HG03432 (cell line): ENCODE data around the gene PAN2.
"Not testable (repeated sequence)": the region's sequence is repeated elsewhere in the genome, so short reads cannot be mapped to it uniquely, and the experiment has no call there.

ENCODE experiments used
- ATAC-seq: cut with Tn5 transposase; IDR thresholded peaks from one replicate; pipeline ENCODE4 v1.9.1; 2021; ENCODE audit warnings: mild to moderate bottlenecking, moderate library complexity; ENCODE audit not compliant: unreplicated experiment

The PAN2 gene

DNA sequence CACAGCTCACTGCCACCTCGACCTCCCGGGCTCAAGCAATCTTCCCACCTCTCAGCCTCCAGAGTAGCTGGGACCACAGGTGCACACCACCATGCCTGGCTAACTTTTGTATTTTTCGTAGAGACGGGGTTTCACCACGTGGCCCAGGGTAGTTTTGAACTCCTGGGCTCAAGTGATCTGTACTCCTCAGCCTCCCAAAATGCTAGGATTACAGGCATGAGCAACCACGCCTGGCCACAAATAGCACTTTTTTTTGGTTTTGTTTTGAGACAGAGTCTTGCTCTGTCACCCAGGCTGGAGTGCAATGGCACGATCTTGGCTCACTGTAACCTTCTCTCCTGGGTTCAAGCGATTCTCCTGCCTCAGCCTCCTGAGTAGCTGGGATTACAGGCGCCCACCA, 13.5 kb upstream of the PAN2 start:
- not testable (repeated sequence) for ATAC-seq

GRCh38 chr12:56346675-56347074, 12.9 kb upstream of the PAN2 start:
- ATAC-seq = no peak

- not testable (repeated sequence) for ATAC-seq
Observed at GRCh38 chr12:56342290-56342689, 8.5 kb upstream of the PAN2 start.

DNA sequence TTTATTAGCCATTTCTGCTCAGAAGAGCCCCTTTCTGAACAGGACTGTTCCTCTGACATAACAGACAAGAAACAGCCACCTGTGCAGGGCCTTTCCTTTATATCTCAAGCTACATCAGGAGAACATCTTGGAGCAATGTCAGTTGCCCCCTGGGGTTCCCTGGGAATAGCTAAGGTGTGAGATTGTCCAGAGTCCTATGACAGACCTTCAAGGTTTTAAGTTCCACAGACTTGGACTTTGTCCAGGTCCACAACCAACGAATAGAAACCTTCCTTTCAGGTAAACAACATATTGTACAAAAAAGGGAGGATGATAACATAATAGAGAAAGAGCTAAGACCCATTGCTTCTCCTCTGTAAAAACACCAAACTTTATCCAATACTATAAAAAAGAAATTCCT, 7.8 kb upstream of the PAN2 start:
- ATAC-seq = no peak

GRCh38 chr12:56339158-56339422, 5.3 kb upstream of the PAN2 start:
- ATAC-seq = no peak

- no peak for ATAC-seq
Observed at GRCh38 chr12:56338308-56339157, 4.7 kb upstream of the PAN2 start, which contains the start of gene IL23A. Gene IL23A, plus strand, starts transcription at chr12:56338884. Its CDS starts 161 bp downstream, at chr12:56339045.

DNA sequence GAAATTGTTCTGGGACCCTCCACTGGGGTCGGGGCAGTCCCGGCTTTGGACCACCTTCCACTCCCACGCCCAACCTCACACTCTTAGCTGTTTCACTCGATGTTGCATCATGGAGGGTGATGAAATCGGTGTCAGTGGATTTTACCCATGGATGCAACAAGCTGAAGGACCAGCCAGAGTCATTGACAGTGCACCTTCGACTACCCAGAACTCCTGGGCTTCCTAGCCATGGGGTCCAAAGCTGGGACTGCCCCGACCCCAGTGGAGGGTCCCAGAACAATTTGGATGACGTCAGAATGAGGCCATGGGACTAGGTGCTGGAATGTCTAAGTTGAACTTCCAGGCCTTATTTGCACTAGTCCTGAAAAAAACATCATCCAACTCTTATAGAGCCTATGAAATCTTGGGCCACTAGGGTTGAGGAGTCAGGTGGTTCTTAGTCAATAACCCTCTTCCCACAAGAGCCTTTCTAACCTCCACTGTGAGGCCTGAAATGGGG, 4.0 kb upstream of the PAN2 start:
- no peak for ATAC-seq

- no peak for ATAC-seq
Observed at GRCh38 chr12:56336361-56337167, 2.8 kb upstream of the PAN2 start.

GRCh38 chr12:56335527-56335926, 1.7 kb upstream of the PAN2 start:
- ATAC-seq = not testable (repeated sequence)

- ATAC-seq = no peak
Observed at GRCh38 chr12:56334490-56334793, 642 bp upstream of the PAN2 start.

DNA sequence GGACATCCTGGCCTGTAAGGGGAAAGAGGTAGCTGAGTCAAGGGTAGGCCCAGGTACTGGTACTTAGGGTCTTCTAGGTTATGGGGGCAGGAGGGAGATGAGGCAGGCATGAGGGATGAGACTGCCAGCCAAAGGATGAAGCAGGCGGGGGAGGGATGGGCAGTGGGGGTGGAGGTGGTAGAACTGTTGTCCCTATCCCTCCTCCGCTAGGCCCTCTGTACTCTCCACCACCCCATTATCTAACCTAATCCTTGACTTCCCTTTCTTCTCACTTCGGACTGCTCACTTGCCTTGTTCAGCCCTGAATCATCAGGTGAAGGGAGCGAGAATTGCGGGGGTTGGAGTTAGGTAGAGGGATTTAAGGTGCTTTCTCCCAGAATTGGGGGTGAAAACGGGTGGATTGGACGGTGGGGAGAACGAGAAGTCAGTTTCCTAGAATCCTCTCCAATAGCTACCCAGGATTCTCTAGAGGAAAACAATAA, 562 bp downstream of the PAN2 start:
- no peak for ATAC-seq

GRCh38 chr12:56332512-56333196, 1.1 kb downstream of the PAN2 start:
- ATAC-seq = no peak

- ATAC-seq = no peak
Observed at GRCh38 chr12:56330936-56331490, 2.8 kb downstream of the PAN2 start.

- no peak for ATAC-seq
Observed at GRCh38 chr12:56326533-56326932, 7.3 kb downstream of the PAN2 start.

DNA sequence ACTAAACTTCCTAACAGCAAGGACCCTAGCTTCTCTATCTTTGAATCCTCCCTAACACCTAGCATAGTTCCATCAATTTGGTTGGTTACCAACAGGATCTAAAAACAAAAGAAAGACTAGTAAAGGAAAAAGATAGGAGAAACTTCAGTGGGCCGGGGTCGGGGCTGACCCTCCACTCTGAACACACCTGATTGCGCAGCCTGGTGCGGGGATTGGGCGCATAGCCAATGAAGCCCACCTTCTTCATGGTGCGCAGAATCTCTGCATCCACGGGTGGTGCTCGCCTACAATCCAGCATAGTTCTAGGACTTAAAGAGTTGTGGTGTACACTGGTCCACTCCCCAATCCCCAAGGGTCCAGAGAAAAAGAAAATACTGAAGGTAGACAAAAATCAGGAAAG, 7.7 kb downstream of the PAN2 start:
- ATAC-seq = no peak

- ATAC-seq = no peak
Observed at GRCh38 chr12:56324206-56324605, 9.6 kb downstream of the PAN2 start.

DNA sequence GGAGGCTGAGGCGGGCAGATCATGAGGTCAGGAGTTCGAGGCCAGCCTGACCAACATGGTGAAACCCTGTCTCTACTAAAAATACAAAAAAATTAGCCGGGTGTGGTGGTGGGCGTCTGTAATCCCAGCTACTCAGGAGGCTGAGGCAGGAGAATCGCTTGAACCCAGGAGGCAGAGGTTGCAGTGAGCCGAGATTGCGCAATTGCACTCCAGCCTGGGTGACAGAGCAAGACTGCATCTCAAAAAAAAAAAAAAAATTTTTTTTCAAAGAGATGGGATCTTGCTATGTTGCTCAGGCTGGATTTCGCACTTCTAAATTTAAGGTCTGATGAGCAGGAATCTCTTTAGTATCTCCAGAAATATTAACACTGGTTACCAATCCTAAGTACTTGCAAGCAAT, 12.2 kb downstream of the PAN2 start:
- not testable (repeated sequence) for ATAC-seq

DNA sequence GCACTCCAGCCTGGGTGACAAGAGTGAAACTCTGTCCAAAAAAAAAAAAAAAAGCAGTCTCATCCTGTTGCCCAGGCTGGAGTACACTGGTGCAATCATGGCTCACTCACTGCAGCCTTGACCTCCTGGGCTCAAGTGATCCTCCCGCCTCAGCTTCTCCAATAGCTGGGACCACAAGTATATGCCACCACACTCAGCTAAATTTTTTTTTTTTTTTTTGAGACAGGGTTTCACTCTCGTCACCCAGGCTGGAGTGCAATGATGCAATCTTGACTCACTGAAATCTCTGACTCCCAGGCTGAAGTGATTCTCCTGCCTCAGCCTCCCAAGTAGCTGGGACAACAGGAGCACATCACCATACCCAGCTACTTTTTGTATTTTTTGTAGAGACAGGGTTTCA, 12.8 kb downstream of the PAN2 start:
- no peak for ATAC-seq

DNA sequence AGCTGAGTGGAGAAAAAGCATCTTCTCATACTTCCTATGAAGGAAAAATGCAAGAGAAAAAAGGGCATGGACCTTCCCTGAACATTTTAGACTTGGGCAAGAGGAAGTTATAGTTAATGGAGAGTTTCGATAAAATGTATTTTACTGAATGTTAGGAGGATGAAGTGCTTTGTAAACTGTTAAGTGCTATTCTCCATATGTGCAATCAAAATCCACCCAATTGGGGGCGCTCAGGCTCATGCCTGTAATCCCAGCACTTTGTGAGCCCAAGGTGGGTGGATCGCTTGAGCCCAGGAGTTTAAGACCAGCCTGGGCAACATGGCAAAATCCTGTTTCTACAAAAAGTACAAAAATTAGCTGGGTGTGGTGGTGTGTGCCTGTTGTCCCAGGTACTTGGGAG, 16.1 kb downstream of the PAN2 start:
- no peak for ATAC-seq

DNA sequence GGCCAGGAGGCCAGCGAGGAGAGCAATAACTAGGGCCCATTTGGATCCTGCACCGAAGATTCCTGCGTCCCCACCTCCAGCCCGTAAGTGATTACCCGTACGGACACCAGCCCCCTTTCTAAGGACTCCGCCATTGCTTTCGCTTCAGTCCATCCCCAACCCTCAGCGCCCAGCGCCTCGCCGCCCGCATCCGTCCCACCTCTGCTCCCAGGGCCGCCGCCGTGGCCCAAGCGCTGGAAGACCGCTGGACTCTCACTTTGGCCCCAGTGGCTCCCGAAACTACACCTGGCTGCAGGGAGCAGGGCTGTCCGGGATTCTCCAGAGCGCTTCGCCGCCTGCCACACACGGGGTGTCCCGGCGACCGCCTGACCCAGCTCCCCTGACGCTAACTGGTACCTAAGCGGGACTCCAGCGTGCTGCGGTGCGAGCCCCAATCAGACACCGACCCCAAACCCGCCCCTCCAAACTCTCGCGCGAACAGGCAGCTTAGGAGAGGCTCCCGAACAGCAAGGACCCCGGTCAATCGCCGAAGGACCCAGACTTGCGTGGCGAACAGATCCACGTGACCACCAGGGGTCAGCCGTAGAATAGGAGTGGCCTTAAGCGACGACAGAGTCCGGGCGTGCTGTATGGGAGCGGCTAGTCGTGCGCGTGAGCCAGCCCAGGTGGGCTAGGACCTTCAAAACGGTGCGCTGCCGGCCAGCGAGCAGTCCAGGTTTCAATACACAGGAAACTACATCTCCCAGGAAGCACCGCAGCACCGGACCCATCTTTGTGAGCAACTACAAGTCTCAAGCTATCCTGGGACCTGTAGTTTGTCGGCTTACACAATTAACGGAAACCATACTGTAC, 18.0 kb downstream of the PAN2 start, which contains the start of gene CNPY2:
Gene CNPY2 (minus strand): TSS at position 367 of the 852 bp plus-strand sequence. CDS start 771 bp downstream, outside the sequence.
- peak; percentile 90 for ATAC-seq
